Transverse colon (tissue), 4 donors: ENCODE data around the gene GPR143.

ENCODE experiments used
- EP300 ChIP-seq: sonication (generic); formaldehyde crosslinking; IDR thresholded peaks from one replicate; pipeline ENCODE4 v1.6.1; 2017; ENCODE audit warnings: antibody characterized with exemption, low read depth
- POLR2A ChIP-seq: fragments of 450-650 bp; IDR thresholded peaks from one replicate; pipeline ENCODE4 v1.6.1; 2016; ENCODE audit warnings: antibody characterized with exemption, mild to moderate bottlenecking, moderate library complexity
- POLR2AphosphoS5 ChIP-seq, 3 donors: sonication (generic); formaldehyde crosslinking; IDR thresholded peaks; one replicate each; pipeline ENCODE4 v1.6.1; 2016; ENCODE audit warnings: antibody characterized with exemption in 3 of 3
- TF ChIP-seq, protein P1 (sequence below), 5 experiments: fragments of 200-600 bp in 3 of 5; fragments of 450-650 bp in 2 of 5; sonication (generic) in 3 of 5; IDR thresholded peaks; 1 replicate in 2 of 5; 2 replicates in 3 of 5; pipeline ENCODE4 v1.5.1; 2016 to 2017; ENCODE audit warnings: antibody characterized with exemption in 5 of 5, inconsistent platforms in 3 of 5, mild to moderate bottlenecking in 2 of 5, moderate library complexity in 1 of 5

DNA sequence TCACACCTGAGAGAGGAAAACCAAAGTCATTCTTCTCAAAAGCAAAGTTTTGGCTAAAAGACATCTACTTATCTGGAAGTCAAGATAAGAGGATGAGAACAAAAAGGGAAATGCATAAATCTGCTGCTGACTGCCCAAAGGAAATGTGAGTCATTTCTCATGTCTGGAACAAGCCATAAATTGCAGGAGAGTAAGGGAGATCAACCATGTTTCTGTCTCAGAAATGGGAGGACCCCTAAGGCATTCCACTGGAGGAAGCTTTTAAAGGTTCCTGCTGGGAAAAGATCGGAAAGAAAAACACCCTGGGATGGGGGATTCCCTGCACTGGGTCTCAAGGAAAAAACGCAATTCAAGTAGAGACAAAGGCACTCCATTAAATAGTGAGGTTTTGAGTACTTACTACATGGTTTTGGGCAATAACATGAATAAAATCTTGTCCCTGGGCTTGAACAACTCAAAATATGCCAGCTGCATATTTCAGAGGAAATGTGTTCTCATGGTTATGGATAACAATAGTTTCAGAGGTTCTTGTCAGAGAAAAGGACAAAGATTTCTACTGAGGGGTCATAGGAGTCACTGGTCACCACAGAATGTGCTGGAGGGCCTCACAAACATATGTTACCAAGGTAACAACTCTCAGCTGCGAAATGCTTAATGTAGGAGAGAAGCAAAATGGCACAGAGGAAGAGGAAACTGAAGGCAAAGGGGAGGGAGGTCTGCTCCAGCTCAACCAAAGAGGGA is 19.3 kb downstream of the GPR143 start:
- TF ChIP-seq POLR2A (no peak), EP300 (no peak), POLR2AphosphoS5 (IDR thresholded peaks at IDR 0.05) (no peak)
- TF ChIP-seq, protein P1, sequence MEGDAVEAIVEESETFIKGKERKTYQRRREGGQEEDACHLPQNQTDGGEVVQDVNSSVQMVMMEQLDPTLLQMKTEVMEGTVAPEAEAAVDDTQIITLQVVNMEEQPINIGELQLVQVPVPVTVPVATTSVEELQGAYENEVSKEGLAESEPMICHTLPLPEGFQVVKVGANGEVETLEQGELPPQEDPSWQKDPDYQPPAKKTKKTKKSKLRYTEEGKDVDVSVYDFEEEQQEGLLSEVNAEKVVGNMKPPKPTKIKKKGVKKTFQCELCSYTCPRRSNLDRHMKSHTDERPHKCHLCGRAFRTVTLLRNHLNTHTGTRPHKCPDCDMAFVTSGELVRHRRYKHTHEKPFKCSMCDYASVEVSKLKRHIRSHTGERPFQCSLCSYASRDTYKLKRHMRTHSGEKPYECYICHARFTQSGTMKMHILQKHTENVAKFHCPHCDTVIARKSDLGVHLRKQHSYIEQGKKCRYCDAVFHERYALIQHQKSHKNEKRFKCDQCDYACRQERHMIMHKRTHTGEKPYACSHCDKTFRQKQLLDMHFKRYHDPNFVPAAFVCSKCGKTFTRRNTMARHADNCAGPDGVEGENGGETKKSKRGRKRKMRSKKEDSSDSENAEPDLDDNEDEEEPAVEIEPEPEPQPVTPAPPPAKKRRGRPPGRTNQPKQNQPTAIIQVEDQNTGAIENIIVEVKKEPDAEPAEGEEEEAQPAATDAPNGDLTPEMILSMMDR (IDR thresholded peaks at IDR 0.05), result no peak
